HG03175 (cell line): ENCODE results near the gene MSI2.
"Not testable (repeated sequence)": the region's sequence is repeated elsewhere in the genome, so short reads cannot be mapped to it uniquely, and the experiment has no call there.

Experiments
- ATAC-seq: cut with Tn5 transposase; IDR thresholded peaks from one replicate; pipeline ENCODE4 v1.9.1; 2021; ENCODE audit warnings: mild to moderate bottlenecking, moderate library complexity; ENCODE audit not compliant: unreplicated experiment

MSI2 gene

GRCh38 chr17:57255776-57256681, at the start of gene MSI2:
Gene MSI2, plus strand, starts transcription at chr17:57256523. Its CDS starts 220 bp downstream, at chr17:57256743.
- peak; percentile 78 for ATAC-seq

GRCh38 chr17:57206928-57207327, 49.4 kb upstream of the MSI2 start:
- ATAC-seq = no peak

- no peak for ATAC-seq
Observed at GRCh38 chr17:57207396-57207795, 48.9 kb upstream of the MSI2 start.

- no peak for ATAC-seq
Observed at GRCh38 chr17:57210224-57210553, 46.1 kb upstream of the MSI2 start.

GRCh38 chr17:57210972-57211411, 45.3 kb upstream of the MSI2 start:
- no peak for ATAC-seq

GRCh38 chr17:57211543-57211942, 44.8 kb upstream of the MSI2 start:
- ATAC-seq = no peak

GRCh38 chr17:57213180-57213825, 43.0 kb upstream of the MSI2 start:
- no peak for ATAC-seq

GRCh38 chr17:57215317-57215716, 41.0 kb upstream of the MSI2 start:
- ATAC-seq = no peak

- no peak for ATAC-seq
Observed at GRCh38 chr17:57221366-57222350, 34.7 kb upstream of the MSI2 start.

- not testable (repeated sequence) for ATAC-seq
Observed at GRCh38 chr17:57222422-57222821, 33.9 kb upstream of the MSI2 start.

GRCh38 chr17:57225127-57225526, 31.2 kb upstream of the MSI2 start:
- no peak for ATAC-seq

- ATAC-seq = no peak
Observed at GRCh38 chr17:57226793-57227192, 29.5 kb upstream of the MSI2 start.

- no peak for ATAC-seq
Observed at GRCh38 chr17:57228911-57229310, 27.4 kb upstream of the MSI2 start.

GRCh38 chr17:57234061-57234738, 22.1 kb upstream of the MSI2 start:
- ATAC-seq = no peak

- no peak for ATAC-seq
Observed at GRCh38 chr17:57234739-57235092, 21.6 kb upstream of the MSI2 start.

GRCh38 chr17:57235124-57235523, 21.2 kb upstream of the MSI2 start:
- no peak for ATAC-seq

GRCh38 chr17:57236686-57237299, 19.5 kb upstream of the MSI2 start:
- no peak for ATAC-seq

GRCh38 chr17:57240648-57241047, 15.7 kb upstream of the MSI2 start:
- no peak for ATAC-seq

- no peak for ATAC-seq
Observed at GRCh38 chr17:57242148-57242547, 14.2 kb upstream of the MSI2 start.

- ATAC-seq = no peak
Observed at GRCh38 chr17:57243171-57243622, 13.1 kb upstream of the MSI2 start.
